NK-92 treated with Interleukin-12 subunit alpha and Interleukin-12 subunit beta, amount 100 ng/mL, for 24 hours (cell line): ENCODE results near the gene MAN2B1.
A peak's percentile ranks its signal among the peaks of the same experiment; 100 is the strongest.

Experiments used
- DNase-seq: peaks from one replicate; lab custom pipeline; 2025; lab: John Stamatoyannopoulos, UW

Gene MAN2B1

GRCh38 chr19:12611361-12611699, 55.2 kb downstream of the MAN2B1 start:
- DNase-seq, result no peak

GRCh38 chr19:12610540-12611360, 55.8 kb downstream of the MAN2B1 start, which contains the start of the genes ZNF490 and ZNF791:
Gene ZNF490 (minus strand): TSS chr19:12610813. CDS start chr19:12610680, 133 bp downstream.
Gene ZNF791 (plus strand): TSS chr19:12610920. CDS start chr19:12611080, 160 bp downstream.
- DNase-seq, result peak; percentile 97

GRCh38 chr19:12607631-12608030, 58.9 kb downstream of the MAN2B1 start:
- no peak for DNase-seq

- no peak for DNase-seq
Observed at GRCh38 chr19:12606796-12607195, 59.7 kb downstream of the MAN2B1 start.

GRCh38 chr19:12603714-12604113, 62.8 kb downstream of the MAN2B1 start:
- no peak for DNase-seq

- DNase-seq, result no peak
Observed at GRCh38 chr19:12597594-12597993, 68.9 kb downstream of the MAN2B1 start.

GRCh38 chr19:12596927-12597548, 69.5 kb downstream of the MAN2B1 start:
- no peak for DNase-seq
